Naive thymus-derived CD8-positive, alpha-beta T cell (primary cell): Measurements from ENCODE around the gene SCN5A. TPM values are rescaled to one million over a fixed set of nuclear protein-coding genes. Genes with fewer than 3 reads are reported as not detected.

Source experiments
- ATAC-seq, 2 donors: fragments of 150-1000 bp; cut with Tn5 transposase in 1 of 2; sonication (Bioruptor Pico), chemical (Tn5 transposase) in 1 of 2; 1 replicate in 1 of 2; 2 replicates in 1 of 2; pipeline ENCODE4 v1.10.0; 2021; ENCODE audit warnings: mild to moderate bottlenecking in 2 of 2, moderate library complexity in 2 of 2
- POLR2A ChIA-PET: fragments of 350-600 bp; sonication (Branson Sonifier 250); formaldehyde crosslinking; loops from one replicate; lab custom pipeline; 2021; ENCODE audit warnings: antibody characterized with exemption; lab: Charles Lee
- DNase-seq, 10 donors: peaks; one replicate each; pipeline versions ENCODE4 v3.0.0 to v3.0.0-alpha.2; 2020 to 2022
- H3K27ac Mint-ChIP-seq, 10 donors: one replicate each; pipeline ENCODE4 v1.8.0; 2020 to 2022; ENCODE audit warnings: mild to moderate bottlenecking in 10 of 10, mixed read lengths in 10 of 10, moderate library complexity in 4 of 10, inconsistent platforms in 1 of 10
- H3K27me3 Mint-ChIP-seq, 5 donors: one replicate each; pipeline ENCODE4 v1.8.0; 2021 to 2022; ENCODE audit warnings: mixed read lengths in 5 of 5
- H3K36me3 Mint-ChIP-seq, 3 donors: one replicate each; pipeline ENCODE4 v1.8.0; 2020 to 2022; ENCODE audit warnings: mixed read lengths in 3 of 3, mild to moderate bottlenecking in 2 of 3, inconsistent platforms in 1 of 3
- H3K4me1 Mint-ChIP-seq, 4 donors: one replicate each; pipeline ENCODE4 v1.8.0; 2021 to 2022; ENCODE audit warnings: mixed read lengths in 4 of 4
- H3K4me3 Mint-ChIP-seq, 10 donors: one replicate each; pipeline ENCODE4 v1.8.0; 2020 to 2022; ENCODE audit warnings: mild to moderate bottlenecking in 10 of 10, mixed read lengths in 10 of 10, moderate library complexity in 6 of 10, inconsistent platforms in 1 of 10
- H3K9me3 Mint-ChIP-seq, 9 donors: one replicate each; pipeline ENCODE4 v1.8.0; 2020 to 2022; ENCODE audit warnings: mixed read lengths in 9 of 9, mild to moderate bottlenecking in 3 of 9, inconsistent platforms in 1 of 9, moderate library complexity in 1 of 9
- polyA plus RNA-seq, 3 donors: library from polyadenylated mRNA; unstranded; fragments of 300-500 nt; fragmentation: Illumina TruSeq; gene quantifications; one replicate each; pipeline ENCODE4 v1.2.3, GENCODE V29; 2021
- total RNA-seq, 8 experiments: library from RNA in 2 of 8; stranded (reverse) in 2 of 8; gene quantifications; one replicate each; pipeline ENCODE4 v1.2.3 and lab custom pipeline; 2021 to 2026

The SCN5A gene
- total and polyA plus RNA-seq, 5 experiments from 2014 or later, result 0.25 to 0.55 TPM; not detected in 3

GRCh38 chr3:38634111-38634510 lies 15.4 kb downstream of the SCN5A start:
- Mint-ChIP-seq H3K4me1 (peaks cover 0 to 6% (median 1%) of the 10 kb centered on the region in 4 donors), H3K27me3 (peaks cover 0 to 10% (median 0%) of the 10 kb centered on the region in 5 donors), H3K36me3 (no peaks in the 10 kb centered on the region), H3K9me3 (no peaks in the 10 kb centered on the region), H3K4me3 (peak overlapping the region in 1 of 10 donors; percentile 18), H3K27ac (peak overlapping the region in 1 of 10 donors; percentile 63)
- POLR2A ChIA-PET, result no interaction called here
- DNase-seq (no peak), ATAC-seq (no peak)

- POLR2A ChIA-PET, result no interaction called here
- Mint-ChIP-seq H3K36me3 (no peaks in the 10 kb centered on the region), H3K9me3 (no peaks in the 10 kb centered on the region), H3K27ac (no peak overlapping the region), H3K4me1 (peaks cover 0 to 6% (median 1%) of the 10 kb centered on the region in 4 donors), H3K27me3 (peaks cover 0 to 10% (median 0%) of the 10 kb centered on the region in 5 donors), H3K4me3 (no peak overlapping the region)
- DNase-seq (no peak), ATAC-seq (no peak)
Observed at GRCh38 chr3:38632989-38633388, 16.5 kb downstream of the SCN5A start.

GRCh38 chr3:38630606-38631005 lies 18.9 kb downstream of the SCN5A start:
- no peaks in the 10 kb centered on the region for H3K9me3 Mint-ChIP-seq
- peaks cover 0 to 6% (median 1%) of the 10 kb centered on the region in 4 donors for H3K4me1 Mint-ChIP-seq
- H3K27me3 Mint-ChIP-seq, result peaks cover 0 to 6% (median 0%) of the 10 kb centered on the region in 5 donors
- no peak overlapping the region for H3K4me3 Mint-ChIP-seq
- DNase-seq (no peak), ATAC-seq (no peak)
- POLR2A ChIA-PET, result no interaction called here
- peak overlapping the region in 1 of 10 donors; percentile 35 for H3K27ac Mint-ChIP-seq
- no peaks in the 10 kb centered on the region for H3K36me3 Mint-ChIP-seq

GRCh38 chr3:38630070-38630469 lies 19.4 kb downstream of the SCN5A start:
- no peak overlapping the region for H3K4me3 Mint-ChIP-seq
- no peaks in the 10 kb centered on the region for H3K9me3 Mint-ChIP-seq
- POLR2A ChIA-PET, result no interaction called here
- no peak for ATAC-seq
- DNase-seq, result no peak
- peaks cover 0 to 6% (median 1%) of the 10 kb centered on the region in 4 donors for H3K4me1 Mint-ChIP-seq
- H3K27ac Mint-ChIP-seq, result peak overlapping the region in 1 of 10 donors; percentile 76
- H3K27me3 Mint-ChIP-seq, result peaks cover 0 to 6% (median 0%) of the 10 kb centered on the region in 5 donors
- H3K36me3 Mint-ChIP-seq, result no peaks in the 10 kb centered on the region

GRCh38 chr3:38628835-38629234 lies 20.7 kb downstream of the SCN5A start:
- Mint-ChIP-seq H3K27ac (no peak overlapping the region), H3K36me3 (no peaks in the 10 kb centered on the region), H3K4me3 (no peak overlapping the region), H3K4me1 (peaks cover 0 to 3% (median under 1%) of the 10 kb centered on the region in 4 donors), H3K27me3 (peaks cover 0 to 6% (median 0%) of the 10 kb centered on the region in 5 donors), H3K9me3 (no peaks in the 10 kb centered on the region)
- POLR2A ChIA-PET, result no interaction called here
- ATAC-seq (no peak), DNase-seq (no peak)

- Mint-ChIP-seq H3K4me1 (peaks cover 0 to 3% (median 0%) of the 10 kb centered on the region in 4 donors), H3K27me3 (peaks cover 0 to 6% (median 0%) of the 10 kb centered on the region in 5 donors), H3K9me3 (no peaks in the 10 kb centered on the region), H3K4me3 (no peak overlapping the region), H3K27ac (no peak overlapping the region), H3K36me3 (no peaks in the 10 kb centered on the region)
- POLR2A ChIA-PET, result no interaction called here
- DNase-seq (no peak), ATAC-seq (peak in 1 of 2 donors; percentile 32)
Observed at GRCh38 chr3:38627956-38628355, 21.5 kb downstream of the SCN5A start.

GRCh38 chr3:38626171-38626570 lies 23.3 kb downstream of the SCN5A start:
- Mint-ChIP-seq H3K27ac (peak overlapping the region in 1 of 10 donors; percentile 43), H3K27me3 (no peaks in the 10 kb centered on the region), H3K4me3 (no peak overlapping the region), H3K4me1 (no peaks in the 10 kb centered on the region), H3K36me3 (no peaks in the 10 kb centered on the region), H3K9me3 (no peaks in the 10 kb centered on the region)
- no peak for ATAC-seq
- no peak for DNase-seq
- POLR2A ChIA-PET, result no interaction called here

GRCh38 chr3:38623539-38623938 lies 25.9 kb downstream of the SCN5A start:
- Mint-ChIP-seq H3K4me3 (no peak overlapping the region), H3K27ac (no peak overlapping the region), H3K9me3 (no peaks in the 10 kb centered on the region), H3K27me3 (peaks cover 0 to 7% (median 0%) of the 10 kb centered on the region in 5 donors), H3K36me3 (no peaks in the 10 kb centered on the region), H3K4me1 (no peaks in the 10 kb centered on the region)
- POLR2A ChIA-PET, result no interaction called here
- ATAC-seq, result no peak
- no peak for DNase-seq

GRCh38 chr3:38622336-38622735 lies 27.2 kb downstream of the SCN5A start:
- H3K27me3 Mint-ChIP-seq, result peaks cover 0 to 7% (median under 1%) of the 10 kb centered on the region in 5 donors
- POLR2A ChIA-PET, result no interaction called here
- no peak overlapping the region for H3K27ac Mint-ChIP-seq

GRCh38 chr3:38620236-38620635 lies 29.3 kb downstream of the SCN5A start:
- H3K9me3 Mint-ChIP-seq, result no peaks in the 10 kb centered on the region
- ATAC-seq (no peak), DNase-seq (no peak)
- POLR2A ChIA-PET, result no interaction called here
- no peak overlapping the region for H3K27ac Mint-ChIP-seq
- no peaks in the 10 kb centered on the region for H3K4me1 Mint-ChIP-seq
- no peak overlapping the region for H3K4me3 Mint-ChIP-seq
- no peaks in the 10 kb centered on the region for H3K36me3 Mint-ChIP-seq
- H3K27me3 Mint-ChIP-seq, result peaks cover 0 to 7% (median 2%) of the 10 kb centered on the region in 5 donors

More at GRCh38 chr3:38622336-38622735, 27.2 kb downstream of the SCN5A start:
- no peak for ATAC-seq
- DNase-seq, result no peak
- Mint-ChIP-seq H3K4me1 (no peaks in the 10 kb centered on the region), H3K9me3 (no peaks in the 10 kb centered on the region), H3K4me3 (no peak overlapping the region), H3K36me3 (no peaks in the 10 kb centered on the region)

- peak overlapping the region in 1 of 10 donors; percentile 19 for H3K27ac Mint-ChIP-seq
- H3K36me3 Mint-ChIP-seq, result no peaks in the 10 kb centered on the region
- DNase-seq, result no peak
- POLR2A ChIA-PET, result no interaction called here
- no peak for ATAC-seq
- H3K4me3 Mint-ChIP-seq, result no peak overlapping the region
- peaks cover 0 to 7% (median 2%) of the 10 kb centered on the region in 5 donors for H3K27me3 Mint-ChIP-seq
- no peaks in the 10 kb centered on the region for H3K9me3 Mint-ChIP-seq
- no peaks in the 10 kb centered on the region for H3K4me1 Mint-ChIP-seq
Observed at GRCh38 chr3:38618343-38618742, 31.1 kb downstream of the SCN5A start.

GRCh38 chr3:38617586-38617985 lies 31.9 kb downstream of the SCN5A start:
- Mint-ChIP-seq H3K9me3 (no peaks in the 10 kb centered on the region), H3K36me3 (no peaks in the 10 kb centered on the region), H3K27ac (no peak overlapping the region), H3K4me3 (no peak overlapping the region), H3K4me1 (no peaks in the 10 kb centered on the region), H3K27me3 (peaks cover 0 to 7% (median 2%) of the 10 kb centered on the region in 5 donors)
- DNase-seq, result no peak
- POLR2A ChIA-PET, result no interaction called here
- no peak for ATAC-seq

GRCh38 chr3:38617137-38617536 lies 32.4 kb downstream of the SCN5A start:
- Mint-ChIP-seq H3K27me3 (peaks cover 0 to 7% (median 2%) of the 10 kb centered on the region in 5 donors), H3K36me3 (no peaks in the 10 kb centered on the region), H3K27ac (no peak overlapping the region), H3K4me1 (no peaks in the 10 kb centered on the region), H3K9me3 (no peaks in the 10 kb centered on the region), H3K4me3 (no peak overlapping the region)
- DNase-seq, result peak in 1 of 10 donors; percentile 16
- ATAC-seq, result no peak
- POLR2A ChIA-PET, result no interaction called here

GRCh38 chr3:38616658-38617057 lies 32.8 kb downstream of the SCN5A start:
- Mint-ChIP-seq H3K9me3 (no peaks in the 10 kb centered on the region), H3K4me1 (no peaks in the 10 kb centered on the region), H3K36me3 (no peaks in the 10 kb centered on the region), H3K27ac (no peak overlapping the region), H3K4me3 (no peak overlapping the region), H3K27me3 (peaks cover 0 to 7% (median 2%) of the 10 kb centered on the region in 5 donors)
- POLR2A ChIA-PET, result no interaction called here
- ATAC-seq, result no peak
- peak in 1 of 10 donors; percentile 37 for DNase-seq
